ENCODE data around the gene GABRB1.

The GABRB1 gene

GRCh38 chr4:47195706-47196105 lies 164.3 kb downstream of the GABRB1 start:
- no peak overlapping the region for H3K4me2 ChIP-seq (ENCODE audit: low read depth, low read length, poor library complexity, severe bottlenecking)
- no peaks in the 10 kb centered on the region for H3K79me2 ChIP-seq (ENCODE audit: insufficient read depth, low read length)
- no peaks in the 10 kb centered on the region for H4K20me1 ChIP-seq (ENCODE audit: insufficient read depth, low read length, poor library complexity, severe bottlenecking)
- no peaks in the 10 kb centered on the region for H3K9me3 ChIP-seq (ENCODE audit: insufficient read depth, low read depth, low read length)
- H2AFZ ChIP-seq (ENCODE audit: low read length), result no peak overlapping the region
- H3K36me3 ChIP-seq (ENCODE audit: insufficient read depth, low read length), result no peaks in the 10 kb centered on the region
- H3K9me2 ChIP-seq (replicated peaks; ENCODE audit: low read depth, low read length), result no peaks in the 10 kb centered on the region
- no peaks in the 10 kb centered on the region for H3K4me1 ChIP-seq (ENCODE audit: insufficient read depth, low read length, poor library complexity, severe bottlenecking)
- TF ChIP-seq EZH2phosphoT487 (IDR thresholded peaks at IDR 0.05; ENCODE audit: borderline replicate concordance), result no peak
- no peaks in the 10 kb centered on the region for H3F3A ChIP-seq (ENCODE audit: low read depth)
- no peak overlapping the region for H3K9ac ChIP-seq (ENCODE audit: low read depth, low read length, poor library complexity, severe bottlenecking)
- H3K4me3 ChIP-seq (ENCODE audit: low read length, poor library complexity, severe bottlenecking), result no peak overlapping the region
- no peaks in the 10 kb centered on the region for H3K27me3 ChIP-seq (ENCODE audit: insufficient read depth, low read length, poor library complexity, severe bottlenecking)

GRCh38 chr4:47198791-47199190 lies 167.4 kb downstream of the GABRB1 start:
- H3K9me3 ChIP-seq (ENCODE audit: insufficient read depth, low read depth, low read length), result no peaks in the 10 kb centered on the region
- TF ChIP-seq EZH2phosphoT487 (IDR thresholded peaks at IDR 0.05; ENCODE audit: borderline replicate concordance) (no peak), CTCF (conservative IDR thresholded peaks at IDR 0.05; ENCODE audit: low read length) (no peak)
- no peaks in the 10 kb centered on the region for H3K9me2 ChIP-seq (replicated peaks; ENCODE audit: low read depth, low read length)
- no peak overlapping the region for H3K4me3 ChIP-seq (ENCODE audit: low read length, poor library complexity, severe bottlenecking)
- no peaks in the 10 kb centered on the region for H3K27me3 ChIP-seq (ENCODE audit: insufficient read depth, low read length, poor library complexity, severe bottlenecking)
- no peak overlapping the region for H3K9ac ChIP-seq (ENCODE audit: low read depth, low read length, poor library complexity, severe bottlenecking)
- no peaks in the 10 kb centered on the region for H3F3A ChIP-seq (ENCODE audit: low read depth)
- no peaks in the 10 kb centered on the region for H3K4me1 ChIP-seq (ENCODE audit: insufficient read depth, low read length, poor library complexity, severe bottlenecking)
- H2AFZ ChIP-seq (ENCODE audit: low read length), result no peak overlapping the region
- no peaks in the 10 kb centered on the region for H3K79me2 ChIP-seq (ENCODE audit: insufficient read depth, low read length)
- no peak overlapping the region for H3K4me2 ChIP-seq (ENCODE audit: low read depth, low read length, poor library complexity, severe bottlenecking)
- no peaks in the 10 kb centered on the region for H3K36me3 ChIP-seq (ENCODE audit: insufficient read depth, low read length)
- H4K20me1 ChIP-seq (ENCODE audit: insufficient read depth, low read length, poor library complexity, severe bottlenecking), result no peaks in the 10 kb centered on the region

GRCh38 chr4:47203593-47203992 lies 172.2 kb downstream of the GABRB1 start:
- H3K9me2 ChIP-seq (replicated peaks; ENCODE audit: low read depth, low read length), result no peaks in the 10 kb centered on the region
- H3K9ac ChIP-seq (ENCODE audit: low read depth, low read length, poor library complexity, severe bottlenecking), result no peak overlapping the region
- no peaks in the 10 kb centered on the region for H3F3A ChIP-seq (ENCODE audit: low read depth)
- TF ChIP-seq EZH2phosphoT487 (IDR thresholded peaks at IDR 0.05; ENCODE audit: borderline replicate concordance) (no peak), CTCF (conservative IDR thresholded peaks at IDR 0.05; ENCODE audit: low read length) (no peak)
- H3K4me1 ChIP-seq (ENCODE audit: insufficient read depth, low read length, poor library complexity, severe bottlenecking), result no peaks in the 10 kb centered on the region
- no peak overlapping the region for H3K4me3 ChIP-seq (ENCODE audit: low read length, poor library complexity, severe bottlenecking)
- H3K36me3 ChIP-seq (ENCODE audit: insufficient read depth, low read length), result no peaks in the 10 kb centered on the region
- H3K9me3 ChIP-seq (ENCODE audit: insufficient read depth, low read depth, low read length), result no peaks in the 10 kb centered on the region
- H2AFZ ChIP-seq (ENCODE audit: low read length), result no peak overlapping the region
- no peak overlapping the region for H3K4me2 ChIP-seq (ENCODE audit: low read depth, low read length, poor library complexity, severe bottlenecking)
- H3K79me2 ChIP-seq (ENCODE audit: insufficient read depth, low read length), result no peaks in the 10 kb centered on the region
- H4K20me1 ChIP-seq (ENCODE audit: insufficient read depth, low read length, poor library complexity, severe bottlenecking), result no peaks in the 10 kb centered on the region
- no peaks in the 10 kb centered on the region for H3K27me3 ChIP-seq (ENCODE audit: insufficient read depth, low read length, poor library complexity, severe bottlenecking)

- Histone ChIP-seq H3K4me2 (ENCODE audit: low read depth, low read length, poor library complexity, severe bottlenecking) (no peak overlapping the region), H3K27me3 (ENCODE audit: insufficient read depth, low read length, poor library complexity, severe bottlenecking) (no peaks in the 10 kb centered on the region), H3F3A (ENCODE audit: low read depth) (no peaks in the 10 kb centered on the region), H3K9me3 (ENCODE audit: insufficient read depth, low read depth, low read length) (no peaks in the 10 kb centered on the region), H3K9me2 (replicated peaks; ENCODE audit: low read depth, low read length) (no peaks in the 10 kb centered on the region), H2AFZ (ENCODE audit: low read length) (no peak overlapping the region), H4K20me1 (ENCODE audit: insufficient read depth, low read length, poor library complexity, severe bottlenecking) (no peaks in the 10 kb centered on the region), H3K79me2 (ENCODE audit: insufficient read depth, low read length) (no peaks in the 10 kb centered on the region), H3K4me3 (ENCODE audit: low read length, poor library complexity, severe bottlenecking) (no peak overlapping the region), H3K36me3 (ENCODE audit: insufficient read depth, low read length) (no peaks in the 10 kb centered on the region), H3K4me1 (ENCODE audit: insufficient read depth, low read length, poor library complexity, severe bottlenecking) (no peaks in the 10 kb centered on the region), H3K9ac (ENCODE audit: low read depth, low read length, poor library complexity, severe bottlenecking) (no peak overlapping the region)
- TF ChIP-seq CTCF (conservative IDR thresholded peaks at IDR 0.05; ENCODE audit: low read length), result no peak
- TF ChIP-seq EZH2phosphoT487 (IDR thresholded peaks at IDR 0.05; ENCODE audit: borderline replicate concordance), result no peak
Measured at GRCh38 chr4:47207555-47207954, 176.2 kb downstream of the GABRB1 start.

Data from Loucy (cell line).